Fibroblast of skin of back (primary cell): ENCODE measurements around the gene APOL1.
"Not testable (repeated sequence)": the region's sequence is repeated elsewhere in the genome, so short reads cannot be mapped to it uniquely, and the experiment has no call there.

Source experiments
- DNase-seq: peaks from one replicate; pipeline ENCODE4 v3.0.0-alpha.2; 2013

Gene APOL1

DNA sequence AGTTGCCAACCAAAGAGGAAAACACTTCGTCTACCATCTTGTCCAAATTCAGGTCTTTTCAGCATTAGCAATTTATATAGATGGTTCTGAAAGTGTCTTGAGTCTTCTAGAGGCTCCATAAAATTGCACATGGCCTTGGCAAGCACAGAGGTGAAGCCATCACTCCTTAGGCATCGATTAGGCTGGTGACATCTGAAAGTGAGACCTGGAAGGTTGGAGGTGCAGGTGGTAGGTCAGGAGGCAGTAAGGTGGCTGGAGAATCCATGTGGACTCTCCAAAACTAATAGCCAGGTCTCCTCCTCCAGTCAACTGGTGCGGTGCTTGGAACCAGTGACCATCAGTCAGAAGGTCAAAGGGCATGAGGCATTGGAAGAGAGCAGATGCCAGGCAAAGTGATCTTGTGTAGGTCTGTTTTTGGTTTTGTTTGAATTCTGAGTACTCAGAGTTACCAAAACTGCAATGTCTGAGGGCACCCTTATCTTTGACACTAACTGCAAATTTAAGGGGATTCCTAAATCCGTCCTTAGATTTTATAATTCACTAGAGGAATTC, 7.1 kb upstream of the APOL1 start:
- no peak for DNase-seq

DNA sequence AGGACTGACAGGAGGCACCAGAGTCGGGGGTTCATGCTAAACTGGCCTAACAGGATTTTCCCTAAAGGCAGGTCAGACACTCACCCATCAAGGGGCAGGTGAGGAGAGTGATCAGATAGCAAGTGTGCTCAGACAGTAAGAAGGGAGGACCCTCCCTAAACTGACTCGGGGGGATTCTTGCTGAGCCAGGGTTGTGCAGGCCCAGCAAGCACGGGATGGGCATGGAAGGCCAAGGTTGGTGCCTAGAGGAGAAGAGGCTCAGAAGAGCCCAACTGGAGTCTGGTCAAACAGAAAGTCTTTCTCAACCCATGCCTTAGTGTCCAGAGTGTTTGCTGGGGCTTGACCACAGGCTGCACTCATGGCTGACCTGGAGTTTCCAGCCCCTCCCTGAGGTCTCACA, 6.2 kb upstream of the APOL1 start:
- DNase-seq = no peak

DNA sequence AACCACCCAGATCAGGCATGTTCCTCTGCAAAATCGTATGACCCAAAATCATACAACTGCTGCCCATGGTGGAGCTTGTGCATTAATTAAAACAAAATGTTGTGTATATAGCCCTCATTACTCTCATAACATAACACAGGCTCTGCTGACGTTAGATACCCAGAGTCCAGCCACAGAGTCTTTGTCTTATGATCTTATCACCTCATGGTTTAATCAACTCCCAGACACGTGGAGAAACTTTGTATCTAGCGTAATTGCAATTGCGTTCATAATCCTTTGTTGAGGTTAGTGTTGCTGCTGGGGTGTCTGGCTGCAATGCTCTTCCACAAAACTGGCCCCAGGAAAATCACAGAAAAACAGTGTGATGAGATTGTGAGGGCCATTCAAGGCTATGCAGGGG, 5.0 kb upstream of the APOL1 start:
- DNase-seq = no peak

DNA sequence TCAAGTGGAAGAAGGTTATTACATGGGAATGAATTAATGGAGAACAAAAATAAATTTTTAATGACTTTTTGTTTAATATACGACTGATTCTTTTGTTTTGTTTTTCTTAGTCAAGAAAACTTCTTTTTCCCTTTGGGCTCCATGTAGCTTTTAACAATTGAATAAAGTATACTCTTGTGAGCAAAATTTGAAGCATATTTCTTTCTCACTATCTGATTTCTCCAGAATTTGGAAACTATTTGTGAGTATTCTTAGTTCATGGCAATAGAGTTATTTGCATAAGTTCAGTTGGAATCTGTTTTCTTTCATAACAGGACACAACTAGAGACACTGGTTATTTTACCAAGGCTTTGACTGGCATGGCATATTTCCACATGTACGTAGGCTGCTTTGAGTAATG, 3.8 kb upstream of the APOL1 start:
- no peak for DNase-seq

- DNase-seq = not testable (repeated sequence)
Measured at GRCh38 chr22:36250292-36250960, 2.5 kb upstream of the APOL1 start.

DNA sequence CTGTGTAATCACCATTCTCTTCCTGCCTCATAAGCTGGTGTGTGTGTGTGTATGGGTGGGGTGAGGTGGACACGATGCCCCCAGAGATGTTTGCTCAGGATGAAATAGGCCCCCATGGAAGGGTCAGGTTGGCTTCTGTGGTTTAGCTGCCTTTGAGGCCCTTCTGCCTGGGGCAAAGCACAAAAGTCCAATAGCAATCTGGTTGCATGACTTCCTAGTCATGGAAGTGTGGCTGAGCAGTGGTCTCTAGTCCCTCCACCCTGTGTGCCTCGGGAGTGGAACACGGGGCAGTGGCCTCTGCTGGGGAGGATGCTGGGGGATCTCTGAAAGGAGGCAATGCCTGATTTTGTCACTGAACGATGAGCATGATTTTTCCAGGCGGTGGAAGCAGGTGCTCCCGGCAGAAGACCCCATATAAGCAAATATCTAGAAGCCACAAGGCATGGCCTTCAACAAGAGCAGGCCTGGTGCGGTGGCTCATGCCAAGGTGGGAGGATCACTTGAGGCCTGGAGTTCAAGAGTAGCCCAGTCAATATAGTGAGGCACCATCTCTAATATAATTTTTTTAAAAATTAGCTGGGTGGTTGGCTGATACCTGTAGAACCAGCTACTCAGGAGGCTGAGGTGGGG, 839 bp upstream of the APOL1 start:
- not testable (repeated sequence) for DNase-seq

- no peak for DNase-seq
Measured at GRCh38 chr22:36253523-36254490, 874 bp downstream of the APOL1 start.

- not testable (repeated sequence) for DNase-seq
Measured at GRCh38 chr22:36255572-36255971, 2.6 kb downstream of the APOL1 start.

GRCh38 chr22:36256478-36256877, 3.5 kb downstream of the APOL1 start:
- DNase-seq = no peak

- DNase-seq = no peak
Measured at GRCh38 chr22:36257308-36257707, 4.4 kb downstream of the APOL1 start.

- no peak for DNase-seq
Measured at GRCh38 chr22:36257948-36258670, 5.2 kb downstream of the APOL1 start.

- no peak for DNase-seq
Measured at GRCh38 chr22:36258701-36259614, 6.0 kb downstream of the APOL1 start.

DNA sequence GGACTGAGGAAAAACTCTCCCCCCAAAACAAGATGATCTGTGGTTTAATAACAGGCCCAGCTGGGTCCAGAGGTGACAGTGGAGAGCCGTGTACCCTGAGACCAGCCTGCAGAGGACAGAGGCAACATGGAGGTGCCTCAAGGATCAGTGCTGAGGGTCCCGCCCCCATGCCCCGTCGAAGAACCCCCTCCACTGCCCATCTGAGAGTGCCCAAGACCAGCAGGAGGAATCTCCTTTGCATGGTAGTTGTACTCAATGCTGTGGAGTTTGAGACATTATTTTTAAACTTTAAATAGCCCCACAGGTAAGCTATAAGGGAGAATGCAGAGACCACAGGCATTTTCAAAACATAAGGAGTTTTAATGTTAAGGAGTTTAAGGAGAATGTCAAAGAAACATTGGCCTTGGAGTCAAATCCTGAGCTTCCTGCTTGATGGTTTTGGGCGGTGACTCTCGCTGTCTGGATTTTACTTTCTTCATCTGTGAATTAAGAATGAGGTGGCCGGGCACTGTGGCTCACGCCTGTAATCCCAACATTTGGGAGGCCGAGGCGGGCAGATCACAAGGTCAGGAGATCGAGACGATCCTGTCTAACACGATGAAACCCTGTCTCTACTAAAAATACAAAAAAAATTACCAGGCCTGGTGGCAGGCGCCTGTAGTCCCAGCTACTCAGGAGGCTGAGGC, 6.8 kb downstream of the APOL1 start:
- no peak for DNase-seq

DNA sequence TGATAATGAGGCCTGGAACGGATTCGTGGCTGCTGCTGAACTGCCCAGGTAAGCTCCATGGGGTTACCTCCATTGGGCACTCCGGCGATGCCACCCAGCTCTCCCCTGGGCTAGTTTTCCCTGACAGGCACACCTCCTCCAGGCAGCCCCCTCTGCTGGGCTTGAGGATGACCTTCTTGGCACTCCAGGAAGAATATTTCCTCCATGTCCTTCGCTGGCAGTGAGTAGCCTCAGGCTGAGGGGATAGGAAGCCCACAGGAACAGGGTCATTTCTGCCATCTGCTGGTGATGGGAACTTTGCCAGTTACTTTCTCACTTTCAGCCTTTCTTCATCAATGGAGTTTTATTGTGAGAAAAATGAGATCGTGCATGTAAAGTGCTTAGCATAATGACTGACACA, 8.7 kb downstream of the APOL1 start:
- DNase-seq = not testable (repeated sequence)

DNA sequence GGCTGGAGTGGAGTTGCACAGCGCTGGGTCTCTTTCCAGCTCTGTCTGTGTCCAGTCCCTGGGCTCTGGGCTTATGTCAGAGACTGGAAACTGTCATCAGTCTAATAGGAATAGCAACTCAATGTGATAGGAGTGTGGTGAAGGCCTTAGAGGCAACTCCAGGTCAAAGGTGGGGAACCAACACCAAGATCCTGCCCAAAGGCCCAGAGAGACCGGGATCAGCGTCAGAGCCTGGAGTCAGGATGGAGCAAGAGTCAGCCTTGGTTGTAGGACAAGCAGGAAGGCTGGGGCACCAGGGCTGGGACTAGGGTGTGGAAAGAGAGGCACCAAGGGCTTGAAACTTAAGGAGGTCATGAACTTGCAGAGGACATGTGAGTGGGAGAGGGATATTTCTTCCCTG, 9.4 kb downstream of the APOL1 start:
- not testable (repeated sequence) for DNase-seq

DNA sequence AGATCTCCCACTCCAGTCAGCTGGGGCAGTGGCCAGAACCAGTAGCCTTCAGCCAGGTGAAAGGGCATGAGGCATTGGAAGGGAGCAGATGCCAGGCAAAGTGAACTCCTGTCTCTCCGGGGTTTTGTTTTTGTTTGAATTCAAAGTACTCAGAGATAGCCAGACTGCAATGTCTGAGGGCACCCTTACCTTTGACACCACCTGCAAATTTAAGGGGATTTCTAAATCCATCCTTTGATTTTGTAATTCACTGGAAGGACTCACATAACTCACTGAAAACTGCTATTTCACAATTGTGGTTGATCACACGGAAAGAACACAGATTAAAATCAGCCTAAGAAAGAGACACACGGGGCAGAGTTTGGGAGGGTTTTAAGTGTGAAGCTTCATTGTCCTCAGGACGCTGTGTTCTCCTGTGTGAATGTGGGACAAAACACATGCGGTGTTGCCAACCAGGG, 10.3 kb downstream of the APOL1 start:
- DNase-seq = not testable (repeated sequence)

DNA sequence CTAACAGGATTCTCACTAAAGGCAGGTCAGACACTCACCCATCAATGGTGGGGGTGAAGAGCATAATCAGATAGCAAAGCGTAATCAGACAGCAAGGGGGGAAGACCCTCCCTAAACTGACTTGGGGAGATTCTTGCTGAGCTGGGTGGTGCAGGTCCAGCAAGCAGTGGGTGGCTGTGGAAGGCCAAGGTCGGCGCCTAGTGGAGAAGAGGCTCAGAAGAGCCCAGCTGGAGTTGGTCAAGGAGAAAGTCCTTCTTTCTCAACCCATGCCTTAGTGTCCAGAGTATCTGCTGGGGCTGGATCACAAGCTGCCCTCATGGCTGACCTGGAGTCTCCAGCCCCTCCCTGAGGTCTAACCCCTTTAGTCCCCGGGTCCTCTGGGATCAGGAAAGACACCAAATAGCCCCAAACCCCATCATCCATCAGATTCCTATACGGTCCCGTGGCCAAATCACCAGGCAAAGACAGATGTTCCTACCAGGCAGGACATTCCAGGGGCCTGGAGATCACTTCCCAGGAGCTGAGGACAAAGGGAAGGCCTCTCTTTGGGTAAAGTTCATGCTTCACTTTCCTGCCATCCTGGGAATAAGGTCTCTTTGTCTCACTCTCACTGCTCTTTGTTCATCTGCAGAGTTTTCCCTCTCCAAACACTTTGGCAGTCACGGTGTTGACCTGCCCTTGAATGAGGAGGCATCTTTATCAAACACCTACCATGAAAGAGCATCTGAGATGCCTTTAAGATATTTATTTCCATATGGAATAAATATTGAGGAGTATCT, 11.1 kb downstream of the APOL1 start:
- not testable (repeated sequence) for DNase-seq

GRCh38 chr22:36267058-36267457, 14.1 kb downstream of the APOL1 start:
- DNase-seq = no peak

DNA sequence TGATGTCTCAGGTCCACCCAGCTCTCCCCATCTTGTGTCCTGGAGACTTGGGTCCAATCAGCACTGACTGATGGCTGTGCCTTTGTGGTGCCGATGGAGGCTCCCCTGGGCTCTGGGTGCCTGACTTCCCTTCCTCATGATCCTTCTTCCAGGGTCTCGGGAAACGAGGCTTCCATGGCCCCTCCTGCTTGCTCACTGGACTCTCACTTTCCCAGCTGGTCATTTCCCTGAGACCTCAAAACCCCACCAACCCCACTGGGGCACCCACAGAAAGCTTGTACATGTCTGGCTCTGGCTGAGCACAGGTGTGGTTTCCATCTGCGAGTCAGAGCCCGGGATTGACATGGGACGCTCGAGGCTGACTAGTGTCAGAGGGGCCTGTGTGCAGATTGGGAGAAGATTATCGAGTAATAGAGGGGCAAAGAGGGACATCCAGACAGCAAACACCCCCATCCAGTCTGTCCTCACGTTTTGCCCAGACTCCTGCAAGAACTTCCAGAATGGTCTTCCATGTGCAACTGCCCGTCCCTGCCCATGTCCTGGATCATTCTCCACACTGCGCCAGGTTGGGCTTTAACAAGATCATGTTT, 15.1 kb downstream of the APOL1 start:
- no peak for DNase-seq
